ENCODE data around the gene PPP1R9B.
A peak's percentile ranks its signal among the peaks of the same experiment; 100 is the strongest.

PPP1R9B gene

DNA sequence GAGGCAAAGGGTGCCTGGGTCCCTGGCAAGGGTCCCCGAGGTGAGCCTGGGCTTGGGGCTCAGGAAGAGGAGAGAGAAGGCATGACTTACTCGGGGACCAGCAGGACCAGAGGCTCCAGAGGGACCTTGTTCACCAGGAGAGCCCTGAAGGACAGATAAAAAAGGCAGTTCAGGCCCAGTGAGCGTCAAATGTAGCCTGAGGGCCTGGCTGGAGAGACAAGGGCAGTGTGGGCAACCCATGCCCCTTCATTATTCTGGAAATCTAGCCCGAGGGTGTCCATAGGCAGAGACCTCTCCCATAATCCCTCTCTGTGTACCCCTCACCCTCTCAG is 36.9 kb upstream of the PPP1R9B start:
- Histone ChIP-seq H3K27ac (ENCODE audit: insufficient read depth, low read length, poor library complexity, severe bottlenecking) (no peak overlapping the region), H3K9me3 (ENCODE audit: control insufficient read depth, low read length) (no peaks in the 10 kb centered on the region), H3K27me3 (replicated peaks; ENCODE audit: control insufficient read depth, insufficient read depth, low read length, poor library complexity, severe bottlenecking) (no peaks in the 10 kb centered on the region), H3K4me3 (ENCODE audit: insufficient read depth, low read depth, low read length, poor library complexity, severe bottlenecking) (no peak overlapping the region), H3K4me1 (ENCODE audit: control insufficient read depth, insufficient read depth, low read length, poor library complexity, severe bottlenecking) (no peaks in the 10 kb centered on the region), H3K36me3 (ENCODE audit: control insufficient read depth, insufficient read depth, low read length) (no peaks in the 10 kb centered on the region)
- no peak for DNase-seq

DNA sequence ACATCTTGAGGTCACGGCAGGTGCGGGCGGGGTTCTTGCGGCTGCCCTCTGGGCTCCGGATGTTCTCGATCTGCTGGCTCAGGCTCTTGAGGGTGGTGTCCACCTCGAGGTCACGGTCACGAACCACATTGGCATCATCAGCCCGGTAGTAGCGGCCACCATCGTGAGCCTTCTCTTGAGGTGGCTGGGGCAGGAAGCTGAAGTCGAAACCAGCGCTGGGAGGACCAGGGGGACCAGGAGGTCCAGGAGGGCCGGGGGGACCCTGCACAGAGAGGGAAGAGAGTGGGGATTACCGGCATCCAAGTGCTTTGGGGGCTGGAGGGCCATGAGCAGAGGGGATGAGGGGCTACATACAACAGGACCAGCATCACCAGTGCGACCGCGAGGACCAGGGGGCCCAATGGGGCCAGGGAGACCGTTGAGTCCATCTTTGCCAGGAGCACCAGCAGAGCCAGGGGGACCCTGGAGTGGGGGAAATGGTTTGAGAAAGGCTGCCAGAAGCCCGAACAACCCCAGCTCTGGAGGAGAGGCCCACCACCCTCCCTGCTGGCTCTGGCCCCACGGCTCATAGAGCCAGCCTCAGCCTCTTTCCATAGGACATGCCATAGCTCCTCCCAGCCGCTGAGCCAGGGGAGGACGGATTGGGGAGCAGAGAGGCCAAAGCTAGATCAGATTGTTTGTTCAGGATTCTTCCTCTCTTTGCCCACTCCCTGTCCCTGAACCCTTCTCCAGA is 36.4 kb upstream of the PPP1R9B start:
- H3K36me3 ChIP-seq (ENCODE audit: control insufficient read depth, insufficient read depth, low read length), result no peaks in the 10 kb centered on the region
- DNase-seq, result no peak
- no peaks in the 10 kb centered on the region for H3K9me3 ChIP-seq (ENCODE audit: control insufficient read depth, low read length)
- H3K27ac ChIP-seq (ENCODE audit: insufficient read depth, low read length, poor library complexity, severe bottlenecking), result no peak overlapping the region
- no peaks in the 10 kb centered on the region for H3K27me3 ChIP-seq (replicated peaks; ENCODE audit: control insufficient read depth, insufficient read depth, low read length, poor library complexity, severe bottlenecking)
- H3K4me3 ChIP-seq (ENCODE audit: insufficient read depth, low read depth, low read length, poor library complexity, severe bottlenecking), result no peak overlapping the region
- no peaks in the 10 kb centered on the region for H3K4me1 ChIP-seq (ENCODE audit: control insufficient read depth, insufficient read depth, low read length, poor library complexity, severe bottlenecking)

DNA sequence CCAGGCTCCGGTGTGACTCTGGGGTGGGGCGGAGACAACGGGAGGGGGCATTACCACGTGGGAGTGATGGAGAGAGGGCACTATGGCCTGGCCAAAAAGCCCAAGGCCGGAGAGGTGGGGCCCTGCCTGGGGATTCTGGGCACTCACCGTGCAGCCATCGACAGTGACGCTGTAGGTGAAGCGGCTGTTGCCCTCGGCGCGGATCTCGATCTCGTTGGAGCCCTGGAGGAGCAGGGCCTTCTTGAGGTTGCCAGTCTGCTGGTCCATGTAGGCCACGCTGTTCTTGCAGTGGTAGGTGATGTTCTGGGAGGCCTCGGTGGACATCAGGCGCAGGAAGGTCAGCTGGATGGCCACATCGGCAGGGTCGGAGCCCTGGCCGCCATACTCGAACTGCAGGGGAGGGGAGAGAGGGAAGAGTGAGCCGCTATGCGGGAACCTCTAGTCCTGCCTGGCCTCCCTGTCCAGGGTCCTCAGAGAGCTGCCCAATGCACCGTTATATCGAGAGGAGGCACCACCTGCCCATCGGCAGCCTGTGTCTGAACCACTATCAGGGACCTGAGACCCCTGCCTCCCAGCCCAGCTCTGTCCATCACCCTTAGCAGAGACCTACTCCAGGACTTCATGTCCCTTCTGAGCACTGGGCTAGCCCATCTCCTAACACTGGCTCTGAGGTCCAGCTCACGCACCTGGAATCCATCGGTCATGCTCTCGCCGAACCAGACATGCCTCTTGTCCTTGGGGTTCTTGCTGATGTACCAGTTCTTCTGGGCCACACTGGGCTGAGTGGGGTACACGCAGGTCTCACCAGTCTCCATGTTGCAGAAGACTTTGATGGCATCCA is 35.4 kb upstream of the PPP1R9B start:
- DNase-seq, result no peak
- H3K4me1 ChIP-seq (ENCODE audit: control insufficient read depth, insufficient read depth, low read length, poor library complexity, severe bottlenecking), result no peaks in the 10 kb centered on the region
- no peak overlapping the region for H3K27ac ChIP-seq (ENCODE audit: insufficient read depth, low read length, poor library complexity, severe bottlenecking)
- no peaks in the 10 kb centered on the region for H3K36me3 ChIP-seq (ENCODE audit: control insufficient read depth, insufficient read depth, low read length)
- no peaks in the 10 kb centered on the region for H3K27me3 ChIP-seq (replicated peaks; ENCODE audit: control insufficient read depth, insufficient read depth, low read length, poor library complexity, severe bottlenecking)
- H3K4me3 ChIP-seq (ENCODE audit: insufficient read depth, low read depth, low read length, poor library complexity, severe bottlenecking), result no peak overlapping the region
- H3K9me3 ChIP-seq (ENCODE audit: control insufficient read depth, low read length), result no peaks in the 10 kb centered on the region

DNA sequence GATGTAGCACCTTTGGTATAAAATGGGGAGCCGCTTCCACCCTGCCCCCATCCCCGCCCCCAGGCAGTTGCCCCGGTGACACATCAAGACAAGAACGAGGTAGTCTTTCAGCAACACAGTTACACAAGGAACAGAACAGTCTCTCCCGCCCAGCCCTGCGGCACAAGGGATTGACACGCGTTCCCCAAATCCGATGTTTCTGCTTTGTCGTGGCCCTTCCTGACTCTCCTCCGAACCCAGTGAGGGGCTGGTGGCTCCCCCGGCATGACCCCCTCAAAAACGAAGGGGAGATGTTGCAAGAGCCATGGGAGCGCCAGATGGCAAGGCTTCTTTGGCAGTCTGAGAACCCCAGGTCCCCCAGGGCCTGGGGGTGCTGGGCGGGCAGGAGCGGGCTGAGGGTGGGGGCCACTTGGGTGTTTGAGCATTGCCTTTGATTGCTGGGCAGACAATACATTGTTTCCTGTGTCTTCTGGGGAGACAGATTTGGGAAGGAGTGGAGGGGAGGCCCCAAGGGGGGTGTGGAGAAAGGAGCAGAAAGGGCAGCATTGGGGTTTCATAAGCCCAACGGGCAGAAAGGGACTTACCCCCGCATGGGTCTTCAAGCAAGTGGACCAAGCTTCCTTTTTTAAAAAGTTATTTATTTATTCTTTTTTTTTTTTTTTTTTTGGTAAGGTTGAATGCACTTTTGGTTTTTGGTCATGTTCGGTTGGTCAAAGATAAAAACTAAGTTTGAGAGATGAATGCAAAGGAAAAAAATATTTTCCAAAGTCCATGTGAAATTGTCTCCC is 34.3 kb upstream of the PPP1R9B start:
- Histone ChIP-seq H3K36me3 (ENCODE audit: control insufficient read depth, insufficient read depth, low read length) (no peaks in the 10 kb centered on the region), H3K27ac (ENCODE audit: insufficient read depth, low read length, poor library complexity, severe bottlenecking) (no peak overlapping the region), H3K27me3 (replicated peaks; ENCODE audit: control insufficient read depth, insufficient read depth, low read length, poor library complexity, severe bottlenecking) (no peaks in the 10 kb centered on the region), H3K4me3 (ENCODE audit: insufficient read depth, low read depth, low read length, poor library complexity, severe bottlenecking) (no peak overlapping the region), H3K4me1 (ENCODE audit: control insufficient read depth, insufficient read depth, low read length, poor library complexity, severe bottlenecking) (no peaks in the 10 kb centered on the region), H3K9me3 (ENCODE audit: control insufficient read depth, low read length) (no peaks in the 10 kb centered on the region)
- DNase-seq, result no peak

DNA sequence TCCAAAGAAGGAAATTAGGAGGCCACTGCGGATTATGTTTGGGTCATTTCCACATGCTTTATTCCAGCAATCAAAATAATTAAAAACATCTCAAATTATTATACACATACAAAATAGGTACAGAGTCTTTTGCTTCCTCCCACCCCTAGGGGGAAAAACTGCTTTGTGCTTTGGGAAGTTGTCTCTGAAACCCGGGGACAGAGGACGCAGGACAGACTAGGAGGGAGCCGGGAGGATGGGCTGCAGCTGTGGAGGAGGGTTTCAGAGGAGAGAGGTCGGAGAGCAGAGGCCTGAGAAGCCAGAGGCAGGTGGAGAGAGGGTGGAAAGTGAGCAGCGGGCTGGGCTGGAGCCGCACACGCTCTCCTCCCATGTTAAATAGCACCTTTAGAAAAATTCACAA is 33.6 kb upstream of the PPP1R9B start:
- Histone ChIP-seq H3K9me3 (ENCODE audit: control insufficient read depth, low read length) (no peaks in the 10 kb centered on the region), H3K36me3 (ENCODE audit: control insufficient read depth, insufficient read depth, low read length) (no peaks in the 10 kb centered on the region), H3K27me3 (replicated peaks; ENCODE audit: control insufficient read depth, insufficient read depth, low read length, poor library complexity, severe bottlenecking) (no peaks in the 10 kb centered on the region), H3K27ac (ENCODE audit: insufficient read depth, low read length, poor library complexity, severe bottlenecking) (no peak overlapping the region), H3K4me3 (ENCODE audit: insufficient read depth, low read depth, low read length, poor library complexity, severe bottlenecking) (peak overlapping the region; percentile 20), H3K4me1 (ENCODE audit: control insufficient read depth, insufficient read depth, low read length, poor library complexity, severe bottlenecking) (no peaks in the 10 kb centered on the region)
- DNase-seq, result no peak

DNA sequence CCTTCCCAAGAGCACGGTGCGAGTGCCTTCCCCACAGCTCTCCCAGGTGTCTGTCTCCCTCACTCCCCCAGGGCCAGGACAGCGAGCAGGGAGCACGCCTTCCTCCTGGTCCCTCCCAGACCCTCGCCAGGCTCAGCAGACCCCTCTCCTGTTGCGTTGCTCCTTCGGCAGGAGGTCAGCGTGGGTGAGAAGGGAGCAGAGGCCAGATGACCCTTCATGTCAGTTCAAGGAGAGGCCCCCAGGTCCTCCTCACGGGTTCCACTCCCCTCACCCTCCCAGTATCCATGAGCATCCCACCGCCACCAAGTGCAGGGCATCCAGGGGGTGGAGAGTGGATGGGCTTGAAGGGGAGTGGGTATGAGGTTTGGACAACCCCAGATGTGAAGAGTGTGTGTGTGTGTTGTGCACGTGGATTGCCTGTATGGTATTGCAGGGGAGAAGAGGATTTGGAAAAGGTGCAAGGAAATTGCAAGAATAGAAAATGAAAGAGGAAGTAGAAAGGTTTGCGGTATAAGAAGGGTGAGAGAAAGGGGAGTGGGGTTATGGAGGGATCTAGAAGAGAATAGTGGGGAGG is 33.0 kb upstream of the PPP1R9B start:
- Histone ChIP-seq H3K9me3 (ENCODE audit: control insufficient read depth, low read length) (no peaks in the 10 kb centered on the region), H3K27ac (ENCODE audit: insufficient read depth, low read length, poor library complexity, severe bottlenecking) (no peak overlapping the region), H3K27me3 (replicated peaks; ENCODE audit: control insufficient read depth, insufficient read depth, low read length, poor library complexity, severe bottlenecking) (no peaks in the 10 kb centered on the region), H3K4me3 (ENCODE audit: insufficient read depth, low read depth, low read length, poor library complexity, severe bottlenecking) (peak overlapping the region; percentile 20), H3K36me3 (ENCODE audit: control insufficient read depth, insufficient read depth, low read length) (no peaks in the 10 kb centered on the region), H3K4me1 (ENCODE audit: control insufficient read depth, insufficient read depth, low read length, poor library complexity, severe bottlenecking) (no peaks in the 10 kb centered on the region)
- no peak for DNase-seq

DNA sequence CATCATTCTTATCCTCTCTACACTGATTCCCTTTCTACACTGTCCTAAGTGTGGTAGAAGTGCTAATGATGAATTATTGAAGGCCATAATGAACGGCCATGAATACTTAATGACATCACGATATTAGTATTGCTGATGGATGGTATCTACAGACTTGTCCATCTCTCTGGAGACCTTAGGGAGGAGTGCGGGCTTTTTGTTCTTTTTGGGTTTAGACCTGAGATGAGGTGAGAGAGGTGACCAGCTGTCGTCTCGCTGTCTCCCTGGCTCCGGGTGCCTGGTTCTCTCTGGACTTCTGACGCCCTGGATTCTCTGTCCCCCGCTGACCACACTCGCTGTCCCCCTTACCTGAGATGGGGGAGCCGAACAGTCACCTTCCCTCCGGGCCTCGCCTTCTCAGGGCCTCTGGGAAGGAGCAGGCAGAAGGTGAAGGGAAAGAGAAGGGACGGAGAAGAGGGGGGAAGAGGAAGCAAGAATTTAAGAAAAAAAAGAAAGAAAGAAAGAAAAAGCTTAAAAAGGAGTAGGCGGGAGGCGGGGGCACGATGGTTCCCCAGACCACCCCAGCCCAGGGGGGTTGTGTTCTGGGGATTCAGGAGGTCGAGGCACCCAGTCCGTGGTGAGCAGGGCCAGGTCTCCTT is 32.4 kb upstream of the PPP1R9B start:
- no peaks in the 10 kb centered on the region for H3K36me3 ChIP-seq (ENCODE audit: control insufficient read depth, insufficient read depth, low read length)
- H3K4me3 ChIP-seq (ENCODE audit: insufficient read depth, low read depth, low read length, poor library complexity, severe bottlenecking), result no peak overlapping the region
- no peaks in the 10 kb centered on the region for H3K4me1 ChIP-seq (ENCODE audit: control insufficient read depth, insufficient read depth, low read length, poor library complexity, severe bottlenecking)
- H3K9me3 ChIP-seq (ENCODE audit: control insufficient read depth, low read length), result no peaks in the 10 kb centered on the region
- DNase-seq, result no peak
- no peaks in the 10 kb centered on the region for H3K27me3 ChIP-seq (replicated peaks; ENCODE audit: control insufficient read depth, insufficient read depth, low read length, poor library complexity, severe bottlenecking)
- H3K27ac ChIP-seq (ENCODE audit: insufficient read depth, low read length, poor library complexity, severe bottlenecking), result no peak overlapping the region

DNA sequence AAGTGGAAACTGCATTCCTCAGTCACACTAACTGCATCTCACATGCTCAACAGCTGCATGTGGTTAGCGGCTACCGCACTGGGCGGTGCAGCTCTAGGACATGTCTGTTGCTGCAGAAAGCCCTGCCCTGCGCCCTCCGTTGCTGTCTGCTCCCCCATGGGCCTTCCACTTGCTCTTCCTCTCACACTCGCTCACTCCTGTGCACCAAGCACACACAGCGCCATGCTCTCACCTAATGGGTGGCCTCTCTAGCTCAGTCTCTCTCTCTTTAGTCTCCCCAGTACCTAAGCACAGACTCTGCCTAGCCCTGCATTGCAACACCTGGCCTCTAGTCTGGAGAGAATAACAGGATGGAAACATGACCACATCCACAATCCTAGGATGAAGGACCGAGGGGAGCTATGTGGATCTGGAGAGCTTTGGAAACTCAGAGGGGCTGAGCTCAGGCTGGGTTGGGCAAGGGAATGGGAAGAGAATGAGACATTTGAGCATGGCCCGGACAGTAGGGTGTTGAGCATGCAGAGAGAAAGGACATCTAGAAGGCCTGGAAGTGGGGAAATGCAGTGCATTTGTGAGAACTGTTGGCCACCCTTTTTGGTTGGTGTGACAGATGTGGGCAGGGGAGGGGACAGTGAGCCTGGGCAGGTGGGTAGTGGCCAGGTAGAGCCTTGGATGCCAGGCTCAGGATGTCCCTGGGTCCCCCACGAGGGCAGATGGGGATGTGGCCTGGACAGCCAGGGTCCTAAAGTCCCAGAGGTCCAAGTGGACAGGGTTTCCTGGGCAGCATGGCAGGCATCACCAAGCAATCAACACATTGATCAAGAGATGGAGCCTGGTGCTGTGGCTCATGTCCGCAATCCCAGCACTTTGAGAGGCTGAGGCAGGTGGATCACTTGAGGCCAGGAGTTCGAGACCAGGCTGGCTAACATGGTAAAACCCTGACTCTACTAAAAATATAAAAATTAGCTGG is 31.4 kb upstream of the PPP1R9B start:
- no peak overlapping the region for H3K27ac ChIP-seq (ENCODE audit: insufficient read depth, low read length, poor library complexity, severe bottlenecking)
- DNase-seq, result no peak
- no peak overlapping the region for H3K4me3 ChIP-seq (ENCODE audit: insufficient read depth, low read depth, low read length, poor library complexity, severe bottlenecking)
- no peaks in the 10 kb centered on the region for H3K9me3 ChIP-seq (ENCODE audit: control insufficient read depth, low read length)
- no peaks in the 10 kb centered on the region for H3K36me3 ChIP-seq (ENCODE audit: control insufficient read depth, insufficient read depth, low read length)
- no peaks in the 10 kb centered on the region for H3K27me3 ChIP-seq (replicated peaks; ENCODE audit: control insufficient read depth, insufficient read depth, low read length, poor library complexity, severe bottlenecking)
- no peaks in the 10 kb centered on the region for H3K4me1 ChIP-seq (ENCODE audit: control insufficient read depth, insufficient read depth, low read length, poor library complexity, severe bottlenecking)

DNA sequence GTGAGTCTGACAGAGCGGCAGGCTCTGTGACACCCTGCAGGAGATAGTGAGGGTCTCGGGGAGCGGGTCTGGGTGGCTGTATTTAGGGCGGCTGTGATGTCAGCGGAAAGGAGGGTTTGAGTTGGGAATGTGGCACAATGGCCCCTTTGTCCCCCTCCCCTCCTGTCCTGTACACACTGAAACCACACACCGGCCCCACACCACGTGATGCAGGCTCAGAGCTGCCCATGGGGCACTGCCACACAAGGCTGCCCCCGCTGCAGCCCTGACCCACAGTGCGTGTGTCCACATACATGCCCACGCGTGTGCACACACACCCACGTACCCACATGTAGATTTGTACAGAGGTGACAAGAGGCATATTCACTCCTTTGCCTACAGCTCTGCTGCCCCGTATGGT is 30.7 kb upstream of the PPP1R9B start:
- Histone ChIP-seq H3K4me3 (ENCODE audit: insufficient read depth, low read depth, low read length, poor library complexity, severe bottlenecking) (no peak overlapping the region), H3K27me3 (replicated peaks; ENCODE audit: control insufficient read depth, insufficient read depth, low read length, poor library complexity, severe bottlenecking) (no peaks in the 10 kb centered on the region), H3K36me3 (ENCODE audit: control insufficient read depth, insufficient read depth, low read length) (no peaks in the 10 kb centered on the region), H3K4me1 (ENCODE audit: control insufficient read depth, insufficient read depth, low read length, poor library complexity, severe bottlenecking) (no peaks in the 10 kb centered on the region), H3K9me3 (ENCODE audit: control insufficient read depth, low read length) (no peaks in the 10 kb centered on the region), H3K27ac (ENCODE audit: insufficient read depth, low read length, poor library complexity, severe bottlenecking) (no peak overlapping the region)
- no peak for DNase-seq
